AG10803 (cell line): Measurements from ENCODE around the gene CPEB1.

Experiments used
- DNase-seq: peaks from one replicate; pipeline ENCODE4 v3.0.0; 2010; ENCODE audit warnings: low read depth
- H3K4me3 ChIP-seq: 2 replicates; pipeline ENCODE4 v1.5.1; 2011; ENCODE audit warnings: mild to moderate bottlenecking, low read length, control low read depth
- TF ChIP-seq, protein P1 (sequence below): conservative IDR thresholded peaks from 2 replicates; pipeline ENCODE4 v1.5.1; 2011; ENCODE audit warnings: mild to moderate bottlenecking, low read length, control low read depth, inconsistent platforms

CPEB1 gene

DNA sequence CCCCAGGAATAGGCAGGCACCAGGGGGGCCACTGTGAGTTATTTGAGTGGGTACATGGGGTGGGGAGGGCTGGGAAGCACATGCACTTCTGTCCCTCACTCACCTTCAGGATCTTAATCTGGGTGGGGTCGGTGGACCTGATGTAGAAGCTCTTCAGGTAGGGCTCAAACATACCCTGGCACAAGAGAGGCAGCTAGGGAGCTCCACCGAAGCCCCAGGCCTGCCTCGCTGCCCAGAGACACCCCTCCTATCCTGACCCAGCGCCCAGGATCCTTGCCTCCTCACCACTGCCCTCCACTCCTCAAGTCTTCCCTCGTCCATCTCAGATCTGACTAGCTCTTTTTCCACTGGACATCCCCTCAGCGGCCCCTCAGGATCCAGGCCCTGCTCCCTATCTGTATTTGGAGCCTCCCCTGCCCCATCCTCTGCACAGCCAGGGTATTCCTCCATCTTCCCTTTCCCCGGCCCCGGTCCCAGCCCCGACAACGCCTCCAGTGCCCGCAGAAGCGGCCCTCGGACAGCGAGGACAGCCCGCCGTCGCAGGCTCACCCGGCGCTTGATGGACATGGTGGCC is 32.5 kb upstream of the CPEB1 start:
- TF ChIP-seq, protein P1, sequence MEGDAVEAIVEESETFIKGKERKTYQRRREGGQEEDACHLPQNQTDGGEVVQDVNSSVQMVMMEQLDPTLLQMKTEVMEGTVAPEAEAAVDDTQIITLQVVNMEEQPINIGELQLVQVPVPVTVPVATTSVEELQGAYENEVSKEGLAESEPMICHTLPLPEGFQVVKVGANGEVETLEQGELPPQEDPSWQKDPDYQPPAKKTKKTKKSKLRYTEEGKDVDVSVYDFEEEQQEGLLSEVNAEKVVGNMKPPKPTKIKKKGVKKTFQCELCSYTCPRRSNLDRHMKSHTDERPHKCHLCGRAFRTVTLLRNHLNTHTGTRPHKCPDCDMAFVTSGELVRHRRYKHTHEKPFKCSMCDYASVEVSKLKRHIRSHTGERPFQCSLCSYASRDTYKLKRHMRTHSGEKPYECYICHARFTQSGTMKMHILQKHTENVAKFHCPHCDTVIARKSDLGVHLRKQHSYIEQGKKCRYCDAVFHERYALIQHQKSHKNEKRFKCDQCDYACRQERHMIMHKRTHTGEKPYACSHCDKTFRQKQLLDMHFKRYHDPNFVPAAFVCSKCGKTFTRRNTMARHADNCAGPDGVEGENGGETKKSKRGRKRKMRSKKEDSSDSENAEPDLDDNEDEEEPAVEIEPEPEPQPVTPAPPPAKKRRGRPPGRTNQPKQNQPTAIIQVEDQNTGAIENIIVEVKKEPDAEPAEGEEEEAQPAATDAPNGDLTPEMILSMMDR = no peak
- no peak overlapping the region for H3K4me3 ChIP-seq
- DNase-seq = no peak

DNA sequence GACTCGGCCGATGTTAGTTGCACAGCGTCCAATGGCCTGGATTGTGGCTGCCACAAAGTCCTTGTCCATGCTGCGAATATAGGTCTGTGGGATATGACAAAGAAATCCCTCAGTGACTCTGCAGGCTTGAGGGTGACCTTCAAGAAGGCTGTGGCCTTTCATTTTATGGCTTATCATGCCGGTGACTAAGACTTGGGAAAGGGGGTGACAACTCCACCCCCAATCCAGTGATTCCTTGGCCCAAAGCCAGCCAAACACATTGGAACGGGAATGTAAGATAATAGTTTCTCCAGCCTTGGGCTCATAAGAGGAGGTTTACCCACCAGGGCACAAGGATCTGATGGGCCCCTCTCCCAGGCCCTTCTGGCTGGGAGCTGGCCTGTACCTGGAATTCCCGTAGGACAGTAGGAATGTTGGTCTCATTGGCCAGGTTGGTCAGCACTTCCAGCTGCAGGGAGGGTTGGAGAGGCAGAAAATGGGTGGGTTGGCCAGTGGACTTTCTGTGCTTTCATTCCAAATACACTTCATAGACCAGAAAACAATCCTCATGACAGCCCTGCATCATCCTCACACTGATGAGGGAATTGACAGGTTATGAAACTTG is 30.7 kb upstream of the CPEB1 start:
- TF ChIP-seq, protein P1 = no peak
- DNase-seq = no peak
- no peak overlapping the region for H3K4me3 ChIP-seq

DNA sequence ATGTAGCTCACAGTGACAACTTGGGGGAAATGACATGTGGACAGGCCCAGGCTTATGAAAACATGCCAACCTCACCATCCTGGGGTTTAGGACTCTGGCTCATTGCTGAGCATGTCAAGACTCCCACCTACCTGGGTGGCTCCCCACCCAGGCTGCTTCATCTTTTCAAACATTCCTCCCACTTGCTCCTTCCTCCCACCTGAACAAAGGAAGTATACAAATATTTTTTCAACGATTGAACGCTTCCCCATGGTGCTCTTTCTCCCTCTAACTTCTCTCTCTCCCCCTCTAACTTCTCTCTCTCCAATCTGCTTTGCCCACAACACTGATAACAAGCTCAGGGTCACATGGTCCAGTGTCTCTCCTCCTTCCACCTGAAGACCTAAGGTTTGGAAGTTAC is 27.7 kb upstream of the CPEB1 start:
- H3K4me3 ChIP-seq = no peak overlapping the region
- no peak for DNase-seq
- TF ChIP-seq, protein P1 = no peak

DNA sequence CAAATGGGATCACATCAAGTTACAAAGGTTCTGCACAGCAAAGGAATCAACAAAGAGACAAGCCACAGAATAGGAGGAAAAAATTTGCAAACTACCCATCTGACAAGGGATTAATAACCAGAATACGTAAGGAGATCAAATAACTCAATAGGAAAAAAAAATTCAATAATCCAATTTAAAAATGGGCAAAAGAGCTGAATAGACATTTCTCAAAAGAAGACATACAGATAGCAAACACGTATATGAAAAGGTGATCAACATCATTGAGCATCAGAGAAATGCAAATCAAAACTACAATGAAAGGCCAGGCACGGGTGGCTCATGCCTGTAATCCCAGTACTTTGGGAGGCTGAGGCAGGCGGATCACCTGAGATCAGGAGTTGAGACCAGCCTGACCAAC is 23.5 kb upstream of the CPEB1 start:
- no peak overlapping the region for H3K4me3 ChIP-seq
- TF ChIP-seq, protein P1 = no peak
- DNase-seq = no peak

DNA sequence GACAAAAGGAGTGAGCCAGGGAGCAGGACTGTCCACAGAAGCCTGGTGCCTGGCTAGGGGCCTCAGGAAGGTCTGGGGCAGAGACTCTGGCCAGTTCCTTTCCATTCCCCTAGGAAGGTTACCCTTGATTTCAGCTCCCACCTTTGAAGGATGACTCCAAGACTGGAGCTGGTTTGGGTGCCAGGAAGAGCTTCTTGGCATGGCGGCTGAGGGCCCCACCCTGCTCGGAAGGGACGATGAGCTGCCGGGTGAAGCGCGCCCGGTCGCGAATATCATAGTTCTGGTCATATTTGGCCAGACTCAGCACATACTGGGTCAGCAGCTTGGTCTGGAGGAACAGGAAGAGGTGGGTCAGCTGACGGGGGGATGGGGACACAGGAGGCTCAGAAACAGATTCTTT is 19.4 kb upstream of the CPEB1 start:
- TF ChIP-seq, protein P1 = no peak
- no peak for DNase-seq
- no peak overlapping the region for H3K4me3 ChIP-seq

DNA sequence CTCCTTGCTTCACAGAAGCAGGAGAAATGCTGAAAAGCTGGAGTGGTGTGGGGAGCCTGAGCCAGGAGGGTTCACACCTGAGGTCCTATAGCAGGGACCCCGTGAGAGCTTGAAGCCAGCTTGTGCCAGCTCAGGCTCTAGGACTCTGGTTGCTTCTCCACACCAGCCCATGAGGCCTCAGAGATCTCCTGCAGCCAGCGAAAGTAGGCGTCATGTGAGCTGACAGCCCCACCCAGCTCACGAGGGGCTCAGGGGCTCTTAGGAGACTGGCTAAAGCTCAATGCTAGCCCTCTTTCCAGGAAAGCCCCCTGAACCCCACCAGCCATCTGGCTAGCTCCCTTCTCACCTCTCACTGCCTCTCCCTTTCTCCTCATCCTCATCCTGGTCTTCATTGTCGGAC is 16.9 kb upstream of the CPEB1 start:
- TF ChIP-seq, protein P1 = no peak
- no peak for DNase-seq
- no peak overlapping the region for H3K4me3 ChIP-seq

DNA sequence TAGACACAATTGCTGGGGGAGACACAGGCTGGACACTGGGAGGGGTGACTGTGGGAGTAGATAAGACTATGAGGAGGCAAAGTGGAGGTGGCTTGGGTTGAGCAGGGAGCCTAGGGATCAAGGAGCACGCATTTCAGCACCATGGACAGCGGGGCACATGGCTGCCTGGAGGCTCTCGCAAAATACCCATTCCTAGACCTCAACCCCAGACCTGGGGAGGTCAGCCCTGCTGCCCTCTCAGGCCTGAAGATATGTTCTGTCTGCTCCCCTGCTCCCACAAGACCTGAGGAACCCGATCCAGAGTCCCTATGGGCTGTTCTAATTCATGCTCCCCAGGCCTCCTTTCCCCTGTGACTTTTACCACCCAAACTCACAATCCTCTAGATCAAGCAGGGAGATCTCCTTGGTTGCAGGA is 16.0 kb upstream of the CPEB1 start:
- TF ChIP-seq, protein P1 = no peak
- no peak overlapping the region for H3K4me3 ChIP-seq
- peak; percentile 19 for DNase-seq
